Caco-2 (cell line): ENCODE results near the gene TRIM72. TPM values are rescaled to one million over a fixed set of nuclear protein-coding genes. Genes with fewer than 3 reads are reported as not detected.
"Not testable (repeated sequence)": the region's sequence is repeated elsewhere in the genome, so short reads cannot be mapped to it uniquely, and the experiment has no call there.

Experiments
- BruUV-seq: library from RNA; stranded (reverse); fragments of 400-500 nt; replicated peaks from 2 replicates; lab custom pipeline; 2021; lab: Mats Ljungman, UMichigan
- CTCF ChIA-PET: fragments of 300-600 bp; sonication (Branson Sonifier 250); formaldehyde crosslinking; loops from one replicate; lab custom pipeline; 2022; ENCODE audit warnings: antibody characterized with exemption; lab: Charles Lee
- POLR2A ChIA-PET: fragments of 300-600 bp; sonication (Branson Sonifier 250); formaldehyde crosslinking; loops from one replicate; lab custom pipeline; 2022; ENCODE audit warnings: antibody characterized with exemption; lab: Charles Lee
- DNase-seq, 2 experiments: peaks; one replicate each; pipeline versions ENCODE4 v3.0.0 to v3.0.0-alpha.2; 2020 to 2022
- H3K27me3 ChIP-seq: replicated peaks from 2 replicates; pipeline ENCODE4 v1.6.0; 2011; ENCODE audit warnings: low read length; ENCODE audit not compliant: control insufficient read depth, insufficient read depth
- H3K36me3 ChIP-seq: 2 replicates; pipeline ENCODE4 v1.5.1; 2011; ENCODE audit warnings: low read length; ENCODE audit not compliant: control insufficient read depth, insufficient read depth
- H3K4me1 ChIP-seq: fragments of 250-450 bp; sonication (Bioruptor Pico); 2 replicates; pipeline ENCODE4 v1.5.1; 2020; ENCODE audit warnings: mild to moderate bottlenecking
- H3K4me3 ChIP-seq: 2 replicates; pipeline ENCODE4 v1.5.1; 2011; ENCODE audit warnings: low read depth, mild to moderate bottlenecking, control low read depth, low read length
- H3K9me3 ChIP-seq: fragments of 250-450 bp; sonication (Bioruptor Pico); 2 replicates; pipeline ENCODE4 v1.5.1; 2020; ENCODE audit warnings: mild to moderate bottlenecking, moderate library complexity
- H3K27ac Mint-ChIP-seq: one replicate; pipeline ENCODE4 v1.8.0; 2022; ENCODE audit warnings: mixed read lengths; ENCODE audit not compliant: unreplicated experiment
- H3K27me3 Mint-ChIP-seq: one replicate; pipeline ENCODE4 v1.8.0; 2022; ENCODE audit warnings: mixed read lengths; ENCODE audit not compliant: insufficient read depth, unreplicated experiment
- H3K36me3 Mint-ChIP-seq: one replicate; pipeline ENCODE4 v1.8.0; 2022; ENCODE audit warnings: mild to moderate bottlenecking, mixed read lengths; ENCODE audit not compliant: insufficient read depth, unreplicated experiment
- H3K4me1 Mint-ChIP-seq: one replicate; pipeline ENCODE4 v1.8.0; 2022; ENCODE audit warnings: low read depth, mixed read lengths; ENCODE audit not compliant: unreplicated experiment
- H3K4me3 Mint-ChIP-seq: one replicate; pipeline ENCODE4 v1.8.0; 2022; ENCODE audit warnings: mild to moderate bottlenecking, moderate library complexity, mixed read lengths; ENCODE audit not compliant: unreplicated experiment
- H3K9me3 Mint-ChIP-seq: one replicate; pipeline ENCODE4 v1.8.0; 2022; ENCODE audit warnings: mixed read lengths; ENCODE audit not compliant: unreplicated experiment
- intact Hi-C: fragments of 100-400 bp; cut with micrococcal nuclease; formaldehyde crosslinking; loops from one replicate; pipeline ENCODE4 v1.10.0; 2022; ENCODE audit not compliant: unreplicated experiment
- total RNA-seq: library from RNA; stranded (reverse); gene quantifications from 2 replicates; pipeline ENCODE4 v1.2.3, GENCODE V29; 2022
- TF ChIP-seq, protein P1 (sequence below), 2 experiments: fragments of 200-600 bp in 1 of 2; IDR thresholded peaks; 1 replicate in 1 of 2; 2 replicates in 1 of 2; pipeline versions ENCODE4 v1.5.1 to v1.8.0; 2011 to 2022; ENCODE audit warnings: antibody characterized with exemption in 1 of 2, control low read depth in 1 of 2, inconsistent platforms in 1 of 2, low read depth in 1 of 2, low read length in 1 of 2, mild to moderate bottlenecking in 1 of 2, moderate library complexity in 1 of 2; ENCODE audit not compliant: insufficient read depth in 1 of 2, severe bottlenecking in 1 of 2, unreplicated experiment in 1 of 2

TRIM72 gene
- total RNA-seq, 1 experiment from 2014 or later: 0.07 TPM

- Histone ChIP-seq H3K36me3 (peaks cover 5% of the 10 kb centered on the region), H3K27me3 (no peaks in the 10 kb centered on the region), H3K4me3 (no peak overlapping the region), H3K4me1 (no peaks in the 10 kb centered on the region; the same call in 1 of the 2 replicates), H3K9me3 (no peaks in the 10 kb centered on the region)
- BruUV-seq: no TSS peak
- Mint-ChIP-seq H3K4me1 (peaks cover 23% of the 10 kb centered on the region), H3K4me3 (no peak overlapping the region), H3K9me3 (no peaks in the 10 kb centered on the region), H3K27ac (no peak overlapping the region), H3K36me3 (peaks cover 92% of the 10 kb centered on the region), H3K27me3 (no peaks in the 10 kb centered on the region)
- intact Hi-C loops: no loop called here
- DNase-seq: no peak
- TF ChIP-seq, protein P1, sequence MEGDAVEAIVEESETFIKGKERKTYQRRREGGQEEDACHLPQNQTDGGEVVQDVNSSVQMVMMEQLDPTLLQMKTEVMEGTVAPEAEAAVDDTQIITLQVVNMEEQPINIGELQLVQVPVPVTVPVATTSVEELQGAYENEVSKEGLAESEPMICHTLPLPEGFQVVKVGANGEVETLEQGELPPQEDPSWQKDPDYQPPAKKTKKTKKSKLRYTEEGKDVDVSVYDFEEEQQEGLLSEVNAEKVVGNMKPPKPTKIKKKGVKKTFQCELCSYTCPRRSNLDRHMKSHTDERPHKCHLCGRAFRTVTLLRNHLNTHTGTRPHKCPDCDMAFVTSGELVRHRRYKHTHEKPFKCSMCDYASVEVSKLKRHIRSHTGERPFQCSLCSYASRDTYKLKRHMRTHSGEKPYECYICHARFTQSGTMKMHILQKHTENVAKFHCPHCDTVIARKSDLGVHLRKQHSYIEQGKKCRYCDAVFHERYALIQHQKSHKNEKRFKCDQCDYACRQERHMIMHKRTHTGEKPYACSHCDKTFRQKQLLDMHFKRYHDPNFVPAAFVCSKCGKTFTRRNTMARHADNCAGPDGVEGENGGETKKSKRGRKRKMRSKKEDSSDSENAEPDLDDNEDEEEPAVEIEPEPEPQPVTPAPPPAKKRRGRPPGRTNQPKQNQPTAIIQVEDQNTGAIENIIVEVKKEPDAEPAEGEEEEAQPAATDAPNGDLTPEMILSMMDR (IDR thresholded peaks at IDR 0.05; ENCODE audit: insufficient read depth in 1 of 2, low read depth in 1 of 2, low read length in 1 of 2, severe bottlenecking in 1 of 2, unreplicated experiment in 1 of 2): no peak
- ChIA-PET POLR2A (no interaction called here), CTCF (no interaction called here)
These were observed 19.0 kb upstream of the TRIM72 start for GRCh38 chr16:31194898-31195297.

DNA sequence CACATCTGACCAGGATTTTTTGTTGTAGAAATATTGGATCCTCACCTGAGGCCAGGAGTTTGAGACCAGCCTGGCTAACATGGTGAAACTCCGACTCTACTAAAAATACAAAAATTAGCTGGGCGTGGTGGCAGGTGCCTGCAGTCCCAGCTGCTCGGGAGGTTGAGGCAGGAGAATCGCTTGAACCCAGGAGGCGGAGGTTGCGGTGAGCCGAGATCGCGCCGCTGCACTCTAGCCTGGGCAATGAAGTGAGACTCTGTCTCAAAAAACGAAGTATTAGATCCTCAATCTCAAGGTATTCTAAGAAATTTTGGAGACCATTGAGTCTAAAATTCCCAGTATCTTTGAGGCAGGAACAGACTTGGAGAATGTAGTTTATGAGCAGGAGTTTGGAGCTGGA, 18.1 kb upstream of the TRIM72 start:
- H3K4me3 ChIP-seq, CTCF ChIA-PET, POLR2A ChIA-PET, H3K4me3 Mint-ChIP-seq, H3K27ac Mint-ChIP-seq, H3K4me1 ChIP-seq, H3K36me3 ChIP-seq, H3K9me3 ChIP-seq, BruUV-seq, H3K9me3 Mint-ChIP-seq, intact Hi-C loops, H3K27me3 ChIP-seq, DNase-seq, H3K27me3 Mint-ChIP-seq: not testable (repeated sequence)
- Mint-ChIP-seq H3K4me1 (peaks cover 22% of the 10 kb centered on the region), H3K36me3 (peaks cover 85% of the 10 kb centered on the region)

GRCh38 chr16:31196324-31197088, 17.4 kb upstream of the TRIM72 start:
- H3K36me3 Mint-ChIP-seq: peaks cover 85% of the 10 kb centered on the region
- Histone ChIP-seq H3K9me3 (no peaks in the 10 kb centered on the region), H3K4me1 (no peaks in the 10 kb centered on the region; the same call in 1 of the 2 replicates), H3K36me3 (peaks cover 3% of the 10 kb centered on the region), H3K4me3 (no peak overlapping the region), H3K27me3 (no peaks in the 10 kb centered on the region)
- no peak overlapping the region for H3K27ac Mint-ChIP-seq
- TF ChIP-seq, protein P1 (IDR thresholded peaks at IDR 0.05; ENCODE audit: insufficient read depth in 1 of 2, low read depth in 1 of 2, low read length in 1 of 2, severe bottlenecking in 1 of 2, unreplicated experiment in 1 of 2): no peak
- peaks cover 22% of the 10 kb centered on the region for H3K4me1 Mint-ChIP-seq
- H3K4me3 Mint-ChIP-seq: no peak overlapping the region
- intact Hi-C loops: no loop called here
- ChIA-PET CTCF (no interaction called here), POLR2A (no interaction called here)
- no peaks in the 10 kb centered on the region for H3K9me3 Mint-ChIP-seq
- no peak for DNase-seq
- no peaks in the 10 kb centered on the region for H3K27me3 Mint-ChIP-seq
- no TSS peak for BruUV-seq
